OCI-M1 (cell line): Measurements from ENCODE around the gene IFRD2.
"Not testable (repeated sequence)": the region's sequence is repeated elsewhere in the genome, so short reads cannot be mapped to it uniquely, and the experiment has no call there.

Experiments
- DNase-seq: peaks from one replicate; lab custom pipeline; 2025; lab: John Stamatoyannopoulos, UW

IFRD2 gene

DNA sequence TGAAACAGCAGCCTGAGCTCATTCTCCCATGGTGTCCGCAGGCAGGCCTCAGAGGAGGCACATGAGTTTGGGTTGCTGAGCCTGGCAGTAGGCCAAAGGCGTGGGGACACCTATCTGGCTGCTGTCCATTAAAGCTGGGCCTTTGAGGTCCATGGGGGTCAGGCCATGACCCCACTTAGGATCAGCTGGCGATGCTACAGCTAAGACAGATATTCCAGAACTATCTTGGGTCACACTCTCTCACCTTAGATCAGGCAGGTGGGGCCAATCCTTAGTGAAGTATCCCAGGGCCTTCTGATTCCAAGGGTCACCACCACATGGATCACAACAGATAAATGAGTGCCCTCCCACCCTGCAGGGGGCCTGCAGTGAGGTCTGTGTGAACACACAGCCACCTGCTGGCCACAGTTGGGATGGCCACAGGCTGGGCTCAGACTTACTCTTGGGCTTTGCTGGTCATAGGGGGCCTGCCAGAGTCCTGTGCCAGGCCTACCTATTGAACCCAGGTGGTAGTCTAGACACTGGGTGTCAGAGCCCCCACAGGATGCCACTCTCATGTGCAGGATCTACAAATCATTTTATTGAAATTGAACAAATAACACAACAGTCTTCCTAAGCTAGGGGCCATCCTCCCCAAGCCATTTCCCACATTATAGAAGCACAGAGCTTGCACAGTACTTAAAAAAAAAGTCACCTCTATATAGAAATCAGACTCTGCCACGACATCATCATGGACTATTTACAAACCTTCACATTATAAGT, 32.3 kb upstream of the IFRD2 start:
- DNase-seq: peak; percentile 72

DNA sequence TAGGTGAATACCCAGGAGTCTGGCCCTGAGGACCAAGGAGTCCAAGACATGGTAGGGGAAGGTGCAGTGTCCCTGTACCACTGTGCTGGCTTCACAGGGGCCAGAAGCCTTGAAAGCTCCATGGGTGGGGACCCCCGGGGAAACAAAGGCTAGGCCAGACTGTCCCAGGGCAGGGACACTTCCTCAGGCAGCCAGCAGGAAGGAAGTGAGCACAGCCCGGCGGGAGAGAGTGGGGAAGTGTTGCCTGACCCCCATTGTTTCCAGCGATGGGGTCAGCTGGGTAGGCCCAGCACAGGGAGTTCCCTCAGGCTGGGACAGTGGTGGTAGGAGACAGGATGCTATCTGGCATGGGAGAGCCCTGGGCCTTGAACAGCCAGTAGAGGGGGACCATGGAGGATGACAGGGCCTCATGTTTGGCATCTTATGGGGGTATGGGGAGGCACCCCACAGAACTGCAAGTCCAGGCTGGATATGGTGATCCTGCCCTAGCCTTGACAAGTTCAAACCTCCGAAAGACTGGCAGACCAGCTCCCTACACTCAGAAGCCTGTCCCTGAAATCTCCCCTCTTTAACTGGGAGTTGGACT, 31.5 kb upstream of the IFRD2 start:
- DNase-seq: no peak

DNA sequence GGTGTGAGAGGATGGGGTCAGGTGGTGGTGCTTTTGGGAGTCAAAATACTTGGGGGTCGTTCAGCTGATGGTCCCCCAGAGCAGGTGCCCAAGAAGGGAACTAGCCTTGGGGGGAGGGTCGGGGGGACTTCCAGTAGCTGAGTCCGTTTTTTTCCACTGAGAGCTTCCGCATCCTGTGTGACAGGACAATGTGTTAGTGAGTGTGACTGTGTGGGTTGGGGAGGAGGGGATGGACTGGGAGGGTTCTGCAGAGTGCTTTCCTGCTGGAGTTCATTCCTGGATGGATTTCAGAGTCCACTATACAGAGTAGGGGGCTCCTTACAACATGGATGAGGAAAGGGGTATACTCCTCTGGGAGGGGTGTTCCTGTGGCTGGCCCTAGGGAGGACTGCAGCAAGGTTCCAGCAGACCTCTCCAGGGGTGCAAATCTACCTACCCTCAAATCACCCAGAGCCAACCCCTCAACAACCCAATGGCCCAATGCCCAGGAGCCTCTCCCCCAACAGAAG, 30.9 kb upstream of the IFRD2 start:
- DNase-seq: no peak

DNA sequence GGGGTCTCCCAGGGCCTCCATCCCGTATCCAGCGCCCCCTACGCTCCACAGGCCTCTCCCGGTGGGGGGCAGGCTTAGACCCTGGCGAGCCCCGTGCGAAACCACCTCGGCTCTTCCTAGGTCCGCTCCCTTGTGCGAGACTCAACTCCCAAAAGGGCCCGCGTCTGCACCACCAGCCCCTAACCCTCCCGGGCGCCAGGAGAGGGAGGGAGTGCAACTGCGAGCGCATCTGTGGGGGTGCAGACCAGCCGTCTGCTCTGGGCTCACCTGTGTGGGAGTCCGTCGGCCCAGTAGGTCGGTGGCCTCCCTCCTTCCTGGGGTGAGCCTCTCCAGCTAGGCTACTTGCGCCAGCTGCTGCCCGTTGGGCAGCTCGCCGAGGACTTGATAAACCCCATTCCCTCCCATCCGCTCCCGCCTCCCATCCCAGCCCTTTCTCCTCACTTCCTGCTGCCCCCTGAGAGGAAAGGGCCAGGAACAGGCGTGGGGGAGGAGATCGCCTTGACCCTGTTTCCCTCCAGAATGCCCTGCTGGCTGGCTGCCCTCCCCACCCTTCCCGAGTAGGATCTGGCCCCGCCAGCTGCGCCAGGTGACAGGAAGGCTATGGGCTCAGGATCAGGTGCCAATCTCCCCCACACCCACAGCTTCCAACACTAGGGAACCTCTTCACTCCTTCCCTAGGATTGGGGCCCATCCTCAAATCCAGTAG, 30.3 kb upstream of the IFRD2 start, which contains the start of gene HYAL2:
Gene HYAL2 (minus strand): TSS at position 360 of the 706 bp plus-strand sequence. CDS start 2,256 bp downstream, outside the sequence.
- DNase-seq: no peak

DNA sequence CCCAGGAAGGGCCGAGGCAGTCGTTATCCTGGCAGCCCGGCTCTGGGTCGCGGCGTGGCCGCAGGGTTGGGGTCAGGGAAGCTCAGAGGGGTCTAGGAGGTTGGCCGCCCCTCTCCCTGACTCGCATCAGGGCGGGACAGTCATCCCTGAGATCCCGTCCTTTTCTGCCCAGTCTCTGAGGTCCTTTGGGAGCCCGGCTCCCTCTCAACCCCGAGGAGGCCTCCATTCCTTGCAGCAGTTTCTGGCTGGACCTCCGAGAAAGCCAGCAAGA, 29.8 kb upstream of the IFRD2 start:
- no peak for DNase-seq

DNA sequence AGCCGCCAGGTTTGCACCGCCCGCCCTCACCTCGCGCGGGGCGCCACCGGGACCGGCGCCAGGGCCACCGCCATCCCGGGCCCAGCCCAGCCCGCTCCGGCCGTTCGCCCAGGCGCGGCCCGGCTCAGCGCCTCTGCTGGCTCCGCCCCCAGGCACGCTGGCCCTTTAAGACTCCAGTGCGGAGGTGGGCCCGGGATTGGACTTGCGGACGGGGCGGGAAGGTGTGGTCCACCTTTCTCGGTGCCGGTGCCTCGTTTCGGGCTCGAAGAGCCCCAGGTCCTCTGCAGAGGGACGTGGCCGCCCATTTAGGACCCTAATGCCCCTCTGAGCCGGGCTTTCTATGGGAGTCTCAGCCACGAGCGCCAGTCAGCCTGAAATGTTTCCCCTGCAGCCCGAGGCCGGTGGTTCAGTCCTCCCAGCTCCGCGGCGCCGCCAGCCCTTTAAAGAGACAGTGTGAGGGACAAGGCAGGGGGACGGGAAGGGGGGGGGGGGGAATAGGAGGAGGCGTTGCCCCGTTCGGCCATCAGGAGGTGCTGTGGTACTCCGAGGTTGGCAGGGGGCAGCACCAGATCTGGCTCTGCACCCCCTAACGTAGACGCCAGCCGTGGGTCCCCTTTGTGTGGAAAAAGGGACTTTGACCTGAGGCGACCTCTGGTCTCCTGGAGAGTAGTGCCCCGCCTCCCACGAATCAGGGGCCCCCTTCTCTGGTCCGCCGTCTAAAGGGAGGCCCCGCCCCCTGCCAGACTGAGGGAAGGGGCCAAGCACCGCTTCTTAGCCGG, 29.3 kb upstream of the IFRD2 start:
- peak; percentile 87 for DNase-seq

DNA sequence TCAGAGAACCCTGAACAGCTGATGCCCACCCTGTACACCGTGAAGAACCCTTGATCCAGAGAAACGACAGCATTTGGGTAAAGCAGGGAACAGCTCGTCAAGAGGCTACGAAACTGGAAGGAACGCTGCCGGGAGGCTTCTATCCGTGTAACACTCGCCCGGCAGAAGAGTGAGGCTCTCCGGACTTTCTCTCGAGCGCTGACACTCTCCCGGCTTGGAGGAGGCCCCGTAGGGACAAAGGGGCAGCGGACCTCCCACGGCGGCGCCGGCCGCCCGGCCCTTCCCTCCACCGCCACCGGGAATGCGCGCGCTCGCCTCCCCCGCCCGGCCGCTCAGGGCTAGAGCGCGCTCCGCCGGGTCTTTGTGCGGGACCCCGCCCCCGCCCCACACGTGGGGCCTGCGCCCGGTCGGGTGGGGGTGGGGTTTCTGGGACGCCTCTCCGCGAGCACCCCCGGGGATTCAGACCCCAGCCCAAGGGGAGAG, 28.7 kb upstream of the IFRD2 start:
- peak; percentile 79 for DNase-seq

DNA sequence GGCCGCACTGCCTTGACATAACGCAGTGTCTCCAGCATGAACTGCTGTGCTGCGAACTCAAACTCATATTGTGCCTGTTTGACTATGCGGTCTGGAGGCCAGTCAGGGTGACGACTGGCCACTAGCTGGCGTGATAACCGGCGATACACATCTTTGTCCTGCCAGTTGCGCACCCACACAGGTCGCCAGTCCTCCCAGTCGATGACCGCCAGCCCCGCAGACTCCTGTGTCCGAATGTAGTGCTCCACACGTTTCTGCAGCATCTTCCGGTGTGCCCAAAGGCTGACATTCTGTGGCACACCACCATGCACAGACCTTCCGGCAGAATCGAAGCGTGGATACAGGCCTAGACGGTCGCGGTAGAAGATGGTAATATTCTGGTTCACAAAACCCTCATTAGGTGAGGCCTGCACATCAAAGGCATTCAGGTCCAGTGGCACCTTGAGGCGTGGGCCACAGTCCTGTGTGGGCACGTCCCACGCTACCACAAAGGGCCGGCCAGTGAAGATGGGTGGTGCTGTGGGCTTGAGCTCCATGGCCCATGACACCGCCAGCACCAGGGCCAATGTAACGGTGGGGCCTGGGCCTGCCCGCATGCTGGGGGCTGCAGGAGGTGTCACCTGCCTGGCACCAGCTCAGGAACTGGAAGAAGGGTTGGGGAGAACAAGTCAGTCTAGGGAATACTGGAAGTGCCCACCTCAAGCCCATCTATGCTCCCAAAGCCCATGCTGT, 27.8 kb upstream of the IFRD2 start:
- DNase-seq: no peak

DNA sequence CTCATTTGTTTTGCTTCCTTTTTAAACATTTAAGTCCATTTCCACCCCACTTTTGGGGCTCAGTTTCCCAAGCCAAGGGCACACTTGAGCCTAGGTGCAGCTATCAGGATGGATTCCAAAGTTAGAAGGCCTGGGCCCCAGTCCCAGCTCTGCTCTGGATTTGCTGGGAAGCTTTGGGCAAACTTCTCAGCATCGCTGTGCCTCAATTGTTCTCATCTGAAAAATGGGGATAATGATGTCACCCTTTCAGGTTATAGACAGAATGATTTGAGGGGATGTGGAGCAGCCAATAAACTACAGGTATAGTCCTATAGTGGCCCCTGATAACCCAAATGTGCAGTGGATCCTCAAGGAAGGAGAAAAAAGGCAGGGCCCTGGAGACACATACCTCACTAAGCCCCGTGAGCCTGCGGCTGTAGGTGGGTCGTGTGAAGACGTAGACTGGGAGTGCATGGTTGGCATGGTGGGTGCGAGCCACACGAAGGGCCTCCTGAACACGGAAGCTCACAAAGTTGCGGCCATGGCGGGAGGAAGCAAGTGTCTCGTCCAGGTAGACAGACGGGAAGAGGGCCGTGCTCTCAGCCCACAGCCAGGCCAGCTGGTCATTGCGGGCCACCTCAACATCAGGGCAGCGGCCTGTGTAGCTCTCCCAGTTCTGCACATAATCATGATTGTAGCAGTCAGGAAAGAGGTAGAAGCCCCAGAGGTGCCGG, 27.1 kb upstream of the IFRD2 start:
- DNase-seq: no peak

DNA sequence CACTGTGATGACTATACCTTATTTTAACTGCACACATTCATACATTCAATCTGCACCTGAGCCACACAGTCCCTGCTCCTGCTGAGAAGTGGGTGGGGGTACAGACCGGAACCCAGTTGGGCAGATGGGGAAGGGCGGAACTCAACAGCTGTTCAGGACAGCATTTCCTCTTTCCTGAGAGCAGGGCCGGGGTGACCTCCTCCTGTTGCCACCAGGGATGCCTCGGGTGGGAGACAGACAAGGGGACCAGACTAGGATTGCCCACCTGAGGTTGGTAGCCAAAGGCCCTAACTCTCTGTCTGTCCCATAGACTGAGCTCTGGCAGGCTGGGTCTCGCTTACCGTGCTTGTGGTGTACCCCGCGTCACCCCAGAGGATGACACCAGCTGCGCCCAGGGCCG, 26.4 kb upstream of the IFRD2 start:
- DNase-seq: no peak

DNA sequence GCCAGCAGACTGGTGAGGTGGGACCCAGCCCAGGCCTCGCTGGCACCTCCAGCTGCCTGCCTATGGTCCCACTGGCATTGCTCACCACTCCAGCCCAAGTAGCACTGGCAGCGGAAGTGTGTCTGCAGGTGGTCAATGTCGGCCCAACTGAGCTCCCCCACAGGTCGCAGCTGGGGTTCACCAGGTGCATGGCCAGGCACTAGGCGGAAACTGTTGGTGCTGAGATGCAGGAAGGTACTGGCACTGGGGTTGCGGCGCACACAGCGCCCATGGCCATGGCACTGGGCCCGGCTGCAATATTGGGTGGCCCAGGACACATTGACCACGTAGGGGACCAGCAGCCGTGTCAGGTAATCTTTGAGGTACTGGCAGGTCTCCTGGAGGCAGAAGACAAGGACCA, 25.9 kb upstream of the IFRD2 start:
- DNase-seq: no peak

DNA sequence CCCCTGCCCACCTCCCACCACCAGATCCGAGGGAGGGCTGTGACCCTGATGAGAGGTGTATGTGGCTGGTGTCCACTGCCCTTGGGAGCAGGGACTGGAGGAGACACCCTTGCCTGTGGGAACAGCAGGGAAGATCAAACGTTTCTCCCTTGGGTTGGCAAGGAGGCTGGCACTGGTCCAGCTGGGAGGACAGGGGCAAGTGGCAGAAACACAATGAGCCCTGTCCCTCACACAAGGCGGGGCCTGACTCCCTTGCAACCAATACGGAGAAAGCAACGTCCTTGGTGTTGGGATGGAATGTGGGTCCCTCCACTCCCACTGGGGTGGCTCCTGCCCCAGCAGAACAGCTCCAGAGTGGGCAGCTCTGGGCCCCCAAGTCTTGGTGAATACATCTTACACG, 25.1 kb upstream of the IFRD2 start:
- no peak for DNase-seq

DNA sequence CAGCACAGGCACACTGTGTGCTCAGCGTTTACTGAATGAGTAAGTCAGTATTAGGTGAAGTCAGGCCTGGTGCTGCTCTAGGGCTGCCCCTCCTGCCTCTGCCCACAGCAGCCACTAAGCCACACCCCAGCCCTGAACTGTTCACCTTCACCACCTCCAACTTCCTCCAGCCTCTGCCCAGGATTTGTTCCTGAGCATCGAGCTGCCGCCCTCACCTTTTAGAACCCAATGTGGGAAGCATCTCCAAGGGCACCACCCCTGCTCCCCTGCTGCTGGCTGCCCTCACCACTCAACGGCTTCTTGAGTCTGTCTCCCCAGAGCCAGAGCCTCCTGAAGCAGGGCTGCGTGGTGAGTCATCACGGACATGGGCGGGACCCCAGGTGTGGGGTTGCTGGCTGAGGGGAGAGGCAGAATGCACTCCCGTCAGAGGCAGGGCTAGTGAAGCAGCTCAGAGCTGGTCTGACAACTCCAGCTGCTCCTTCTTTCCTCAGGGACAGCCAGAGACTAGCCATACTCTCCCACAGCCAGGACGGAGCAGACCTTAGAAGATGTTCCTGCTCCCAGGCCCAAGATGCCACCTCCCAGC, 24.5 kb upstream of the IFRD2 start:
- no peak for DNase-seq

DNA sequence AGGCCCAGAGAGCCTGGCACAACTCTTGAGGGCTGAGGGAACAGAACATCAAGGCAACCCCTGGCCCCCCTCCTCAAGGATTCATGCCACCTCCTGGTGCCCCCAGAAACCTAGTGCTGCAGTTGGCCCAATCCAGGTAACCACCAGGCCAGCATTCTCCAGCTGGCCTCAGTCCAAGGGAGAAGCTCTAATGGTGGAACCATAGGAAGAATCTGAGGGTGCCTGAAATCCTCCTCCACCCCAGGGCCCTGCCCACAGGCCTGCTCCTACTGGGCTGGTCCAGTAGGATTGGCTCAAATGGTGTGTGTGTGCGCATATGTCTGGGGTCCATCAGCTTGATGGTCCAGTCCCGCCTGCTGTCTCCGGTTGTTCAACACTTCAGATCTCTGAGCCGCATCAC, 22.6 kb upstream of the IFRD2 start:
- DNase-seq: no peak

DNA sequence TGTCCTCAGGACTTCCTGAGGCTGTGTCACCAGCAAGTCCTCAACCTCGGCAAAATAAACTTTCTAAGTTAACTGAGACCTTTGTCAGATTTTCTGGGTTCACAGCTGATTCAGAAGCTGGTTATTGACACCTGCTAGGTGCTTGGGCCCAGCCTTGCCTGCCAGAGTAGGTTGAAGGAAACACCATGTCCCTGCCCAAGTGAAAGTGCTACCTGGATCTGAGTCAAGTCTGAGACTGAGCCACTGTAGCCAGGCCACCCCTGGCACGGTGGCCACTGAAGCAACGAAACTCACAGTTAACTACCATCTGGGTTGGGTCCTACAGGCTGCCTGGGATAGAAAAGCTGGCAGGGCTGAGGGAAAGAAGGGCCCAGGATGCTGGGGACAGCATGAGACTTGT, 22.1 kb upstream of the IFRD2 start:
- no peak for DNase-seq

DNA sequence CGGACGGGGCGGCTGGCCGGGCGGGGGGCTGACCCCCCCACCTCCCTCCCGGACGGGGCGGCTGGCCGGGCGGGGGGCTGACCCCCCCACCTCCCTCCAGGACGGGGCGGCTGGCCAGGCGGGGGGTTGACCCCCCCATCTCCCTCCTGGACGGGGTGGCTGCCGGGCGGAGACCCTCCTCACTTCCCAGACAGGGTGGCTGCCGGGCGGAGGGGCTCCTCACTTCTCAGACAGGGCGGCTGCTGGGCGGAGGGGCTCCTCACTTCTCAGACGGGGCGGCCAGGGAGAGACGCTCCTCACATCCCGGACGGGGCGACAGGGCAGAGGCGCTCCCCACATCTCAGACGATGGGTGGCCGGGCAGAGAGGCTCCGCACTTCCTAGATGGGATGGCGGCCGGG, 19.8 kb upstream of the IFRD2 start:
- DNase-seq: not testable (repeated sequence)

DNA sequence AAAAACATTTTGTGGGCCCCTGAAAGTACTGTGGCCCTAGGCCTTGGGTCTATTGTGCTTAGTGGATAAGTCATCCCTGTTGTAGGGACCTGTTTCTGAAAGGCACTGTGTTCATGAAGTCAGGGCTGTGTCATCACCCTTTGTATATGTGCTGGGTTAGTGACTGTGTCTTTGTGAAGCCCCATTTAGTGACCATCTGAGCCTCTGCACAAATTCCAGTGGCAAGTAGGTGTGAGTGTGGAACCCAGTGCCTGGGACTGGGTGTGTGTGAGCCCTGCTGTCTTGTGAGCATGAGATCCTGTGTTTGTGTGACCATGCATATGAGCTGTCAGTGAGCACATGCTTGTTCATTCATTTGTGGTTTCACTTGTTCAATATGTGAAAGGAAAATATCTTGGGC, 12.4 kb upstream of the IFRD2 start:
- DNase-seq: no peak

DNA sequence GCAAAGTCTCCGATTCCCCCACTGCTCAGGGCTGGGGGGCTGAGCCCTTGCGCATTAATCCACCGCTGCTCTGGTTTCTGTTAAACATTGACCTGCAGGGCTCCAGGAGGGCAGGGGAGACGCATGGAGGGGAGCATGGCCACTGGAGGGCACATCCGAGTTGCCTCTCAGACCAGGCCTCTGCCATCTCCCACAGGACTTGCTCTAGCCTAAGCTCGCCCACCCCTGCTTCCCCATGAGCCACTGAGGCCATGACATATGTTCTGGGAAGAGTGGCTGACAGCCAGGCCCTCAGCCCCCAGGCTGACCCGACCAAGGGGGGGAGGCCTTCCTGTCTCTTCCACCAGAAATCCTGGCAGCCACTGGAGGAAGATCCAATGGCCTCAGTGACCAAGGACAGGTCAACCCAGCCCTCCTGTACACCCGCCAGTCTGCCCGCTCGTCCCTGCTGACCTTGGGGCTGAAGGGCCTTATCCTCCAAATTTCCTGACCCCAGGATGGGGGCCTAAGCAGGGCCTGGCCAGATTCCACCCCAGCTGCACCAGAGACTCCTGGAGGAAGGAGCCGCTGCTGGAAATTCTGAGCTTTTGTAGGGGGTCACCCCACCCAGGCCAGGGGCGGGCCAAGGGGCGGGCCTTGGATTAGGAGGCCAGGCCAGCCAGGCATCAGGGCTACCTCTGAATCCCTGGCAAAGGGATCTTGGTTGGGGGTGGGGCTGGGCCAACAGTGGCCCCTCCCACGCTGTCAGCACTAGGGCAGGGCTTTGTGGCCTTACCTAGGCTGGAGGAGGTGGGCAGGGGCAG, 11.0 kb upstream of the IFRD2 start, which contains the start of gene HYAL1:
Gene HYAL1 (minus strand): TSS at position 562 of the 803 bp plus-strand sequence. CDS start 618 bp downstream, outside the sequence.
- no peak for DNase-seq
